A549 treated with CpdA at 1 μM for 4 hours (cell line): ENCODE results near the gene FAM114A2. TPM values are rescaled to one million over a fixed set of nuclear protein-coding genes. Genes with fewer than 3 reads are reported as not detected.

Experiments used
- total RNA-seq: library from RNA; stranded (reverse); fragments of 200-300 nt; extraction: Qiagen RNA extraction; gene quantifications from 5 replicates; pipeline ENCODE4 v1.2.3, GENCODE V29; 2022; ENCODE audit warnings: low read depth

The FAM114A2 gene
- 8.6 to 14.8 TPM (median 9.2 TPM) in 5 replicates for total RNA-seq

DNA sequence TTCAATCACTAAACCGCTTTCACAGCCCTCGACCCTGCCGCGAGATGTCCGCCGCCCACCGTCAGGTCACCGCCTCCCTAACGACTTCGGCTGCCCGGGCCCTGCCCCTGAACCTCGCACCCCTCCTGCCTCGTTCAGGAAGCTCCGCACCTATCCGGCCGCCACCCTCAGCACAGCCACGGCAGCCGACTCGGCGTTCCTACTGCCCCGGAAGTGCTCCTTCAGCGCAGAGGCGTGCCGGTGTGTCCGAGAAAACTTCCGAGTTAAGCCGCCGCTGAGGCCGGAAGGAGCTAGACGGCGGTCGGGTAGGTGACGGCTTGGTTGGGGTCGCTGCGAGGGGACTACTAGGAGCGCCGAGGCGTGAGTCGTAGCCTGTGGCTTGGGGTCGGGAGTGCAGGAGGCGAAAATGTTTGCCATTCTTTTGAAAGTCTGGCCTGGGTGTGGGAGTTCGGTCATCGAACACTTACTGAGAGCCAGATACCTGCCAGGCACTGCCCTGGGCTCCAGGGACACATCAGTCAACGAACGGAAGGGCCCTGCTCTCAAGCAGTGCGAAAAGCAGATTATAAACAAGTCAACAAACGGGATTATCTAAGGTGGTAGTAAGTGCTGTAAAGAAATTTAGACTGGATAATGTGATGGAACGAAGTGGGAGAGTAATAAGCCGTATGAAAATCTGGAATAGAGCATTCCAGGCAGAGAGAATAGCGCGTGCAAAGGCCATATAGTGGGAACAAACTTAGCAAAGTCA is at the start of gene FAM114A2, which contains the start of gene MFAP3:
Gene FAM114A2 (minus strand): TSS at position 204 of the 751 bp plus-strand sequence. CDS start 3,957 bp downstream, outside the sequence.
Gene MFAP3 (plus strand): TSS at position 261 of the 751 bp plus-strand sequence. CDS start 10,756 bp downstream, outside the sequence.

Other genes starting within 250 kb of the FAM114A2 start
- gene MFAP3, start 57 bp upstream of the FAM114A2 start, total RNA-seq, result 19.2 to 35.4 TPM (median 25.9 TPM) in 5 replicates
- gene GALNT10, start 151.8 kb upstream of the FAM114A2 start, total RNA-seq, result 63.1 to 84.2 TPM (median 82.8 TPM) in 5 replicates